Measurements from ENCODE around the gene SH3BP2. TPM values are rescaled to one million over a fixed set of nuclear protein-coding genes. Genes with fewer than 3 reads are reported as not detected.

Gene SH3BP2
- total and polyA plus RNA-seq, 12 donors, result 10.4 to 47.7 (median 16.4) TPM

- no peak overlapping the region for H3K4me3 ChIP-seq
- no peaks in the 10 kb centered on the region for H3K27me3 ChIP-seq
- no peak for TF ChIP-seq CTCF (IDR thresholded peaks at IDR 0.05)
- ATAC-seq, result no peak
- peaks cover 6 to 66% (median 43%) of the 10 kb centered on the region in 9 donors for H3K4me1 ChIP-seq
- no peaks in the 10 kb centered on the region for H3K9me3 ChIP-seq
- WGBS, 2 donors, result 94 to 99% methylated on average over 3 of the region's 3 CpGs
- intact Hi-C loops (cut with DNase I), result loop anchor here in 1 of 10 donors (5.0 kb wide), 1 partner anchor 77 kb away; no protein-coding TSS in a partner anchor
- peak overlapping the region in 2 of 10 donors; percentile 73 to 78 for H3K27ac ChIP-seq
- no peak for DNase-seq
- H3K36me3 ChIP-seq, result peaks cover 0 to 27% (median 0%) of the 10 kb centered on the region in 9 donors
Measured at GRCh38 chr4:2839060-2839459, 46.2 kb downstream of the SH3BP2 start.

GRCh38 chr4:2842687-2843262, 49.9 kb downstream of the SH3BP2 start:
- Histone ChIP-seq H3K9me3 (no peaks in the 10 kb centered on the region), H3K4me1 (peaks cover under 1 to 64% (median 49%) of the 10 kb centered on the region in 9 donors), H3K36me3 (no peaks in the 10 kb centered on the region), H3K27ac (peak overlapping the region; percentile 91 to 100 (median 96)), H3K4me3 (peak overlapping the region; percentile 67 to 94 (median 86)), H3K27me3 (no peaks in the 10 kb centered on the region)
- TF ChIP-seq CTCF (IDR thresholded peaks at IDR 0.05), result no peak
- WGBS, 2 donors, result 13 to 16% methylated on average over 10 of the region's 10 CpGs
- DNase-seq (no peak), ATAC-seq (peak in 7 of 8 donors; percentile 1 to 39 (median 16))
- intact Hi-C loops (cut with DNase I), result loop anchor here in 5 of 10 donors (5.0 to 10.0 kb wide), 7 partner anchors 35 to 92 kb away; partner anchors contain the start of gene SH3BP2 (in 1 of the 5)

- Histone ChIP-seq H3K36me3 (no peaks in the 10 kb centered on the region), H3K27ac (peak within 1 kb of the TSS; percentile 91 to 100 (median 96)), H3K4me3 (peak within 1 kb of the TSS; percentile 67 to 94 (median 86)), H3K27me3 (no peaks in the 10 kb centered on the region), H3K4me1 (peaks cover 2 to 64% (median 49%) of the 10 kb centered on the region in 9 donors), H3K9me3 (no peaks in the 10 kb centered on the region)
- ATAC-seq, result peak; percentile 98 to 99 (median 99)
- intact Hi-C loops (cut with DNase I), result loop anchor here in 5 of 10 donors (5.0 to 10.0 kb wide), 7 partner anchors 36 to 91 kb away; partner anchors contain the start of gene SH3BP2 (in 1 of the 5)
- TF ChIP-seq CTCF (IDR thresholded peaks at IDR 0.05), result no peak
- DNase-seq, result peak; percentile 89 to 94
- 0% methylated on average over 63 to 65 of the region's 65 CpGs for WGBS, 2 donors
Measured at GRCh38 chr4:2843263-2843940, 50.5 kb downstream of the SH3BP2 start, which contains the start of gene ADD1. Gene ADD1 (plus strand): TSS chr4:2843844. CDS start chr4:2875916, 32,072 bp downstream.

GRCh38 chr4:2843941-2844584, 51.2 kb downstream of the SH3BP2 start:
- H3K4me3 ChIP-seq, result peak overlapping the region; percentile 67 to 94 (median 86)
- no peak for TF ChIP-seq CTCF (IDR thresholded peaks at IDR 0.05)
- ATAC-seq, result peak in 6 of 8 donors; percentile 2 to 21 (median 16)
- intact Hi-C loops (cut with DNase I), result loop anchor here in 5 of 10 donors (5.0 to 10.0 kb wide), 7 partner anchors 37 to 91 kb away; partner anchors contain the start of gene SH3BP2 (in 1 of the 5)
- WGBS, 2 donors, result 0 to 1% methylated on average over 63 to 70 of the region's 74 CpGs
- no peaks in the 10 kb centered on the region for H3K9me3 ChIP-seq
- H3K27me3 ChIP-seq, result no peaks in the 10 kb centered on the region
- no peaks in the 10 kb centered on the region for H3K36me3 ChIP-seq
- peak overlapping the region; percentile 91 to 100 (median 96) for H3K27ac ChIP-seq
- peaks cover 2 to 64% (median 52%) of the 10 kb centered on the region in 9 donors for H3K4me1 ChIP-seq
- DNase-seq, result peak; percentile 51 to 63

All from heart right ventricle (tissue), 16 donors.